HG03039 (cell line): ENCODE measurements around the gene DNAI2.

Experiments used
- ATAC-seq: cut with Tn5 transposase; IDR thresholded peaks from one replicate; pipeline ENCODE4 v1.9.1; 2021; ENCODE audit warnings: mild to moderate bottlenecking, moderate library complexity; ENCODE audit not compliant: unreplicated experiment

Gene DNAI2

DNA sequence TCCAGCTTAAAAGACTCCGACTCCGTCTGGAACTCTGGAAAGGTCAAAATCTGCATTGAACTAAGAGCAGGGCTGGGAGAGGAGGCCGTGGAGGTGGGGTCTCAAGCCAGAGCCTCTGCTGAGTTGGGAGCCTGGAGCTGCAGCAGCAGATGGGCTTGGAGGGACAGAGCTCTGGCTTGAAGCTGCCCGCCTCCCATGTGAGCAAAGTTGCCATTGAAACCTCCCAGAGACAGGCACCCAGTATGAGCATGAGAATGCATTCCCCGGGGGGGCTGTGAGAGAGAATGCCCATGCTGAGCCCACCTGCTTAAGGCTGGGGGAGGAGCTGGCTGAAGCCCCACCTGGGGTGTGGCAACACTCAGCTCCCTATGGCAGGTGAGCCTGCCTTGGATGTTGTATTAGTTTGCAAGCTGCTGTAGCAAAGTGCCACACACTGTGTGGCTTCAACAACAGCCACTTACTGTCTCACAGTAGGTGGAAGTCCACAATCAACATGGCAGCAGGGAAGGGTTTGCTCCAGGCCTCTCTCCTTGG is 61.6 kb downstream of the DNAI2 start:
- no peak for ATAC-seq

DNA sequence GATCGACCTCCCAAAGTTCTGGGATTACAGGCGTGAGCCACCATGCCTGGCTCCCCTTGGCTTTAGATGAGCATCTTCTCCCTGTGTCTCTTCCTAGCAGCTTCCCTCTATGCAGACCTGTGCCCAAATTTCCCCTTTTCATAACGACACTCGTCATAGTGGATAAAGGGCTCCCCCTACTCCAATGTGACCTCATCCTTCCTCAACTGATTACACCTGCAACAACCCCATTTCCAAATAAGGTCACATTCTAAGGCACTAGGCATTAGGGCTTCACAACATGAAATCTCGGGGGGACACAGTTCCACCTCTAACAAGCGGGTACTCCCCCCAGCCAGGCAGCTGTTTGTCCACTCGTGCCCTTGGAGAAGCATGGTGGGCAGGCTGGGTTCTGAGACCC is 62.3 kb downstream of the DNAI2 start:
- ATAC-seq, result no peak

DNA sequence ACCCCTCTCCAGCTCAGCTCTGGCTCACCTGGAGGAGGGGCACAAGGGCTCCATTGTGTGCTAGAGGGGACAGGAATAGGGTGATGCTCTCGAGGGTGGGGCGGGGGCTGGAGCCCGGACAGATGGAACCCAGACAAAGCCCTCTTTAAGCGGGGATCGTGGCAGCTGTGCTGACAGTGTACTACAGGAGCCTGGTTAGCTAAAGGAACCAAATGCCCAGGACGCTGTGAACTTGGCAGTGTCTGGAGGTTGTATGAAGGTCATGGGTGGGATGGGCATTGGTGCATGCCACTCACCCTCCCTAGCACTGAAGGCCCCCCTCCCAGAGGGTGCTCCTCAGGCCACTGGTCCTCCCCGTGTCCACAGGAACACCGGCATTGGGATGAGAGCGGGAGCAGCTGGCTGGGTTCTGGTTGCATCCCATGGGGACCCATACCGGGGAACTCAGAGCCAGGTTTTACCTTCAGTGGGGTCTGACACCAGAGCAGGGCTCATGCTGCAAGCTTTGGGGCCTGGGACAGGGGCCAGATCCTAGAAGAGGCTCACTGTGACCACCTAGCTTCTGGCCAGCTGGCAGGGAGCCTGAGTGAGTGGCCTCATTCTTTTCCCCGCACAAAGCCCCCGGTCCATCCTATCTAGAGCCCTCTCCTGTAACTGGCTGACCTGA is 63.9 kb downstream of the DNAI2 start:
- no peak for ATAC-seq

- no peak for ATAC-seq
These were observed 65.6 kb downstream of the DNAI2 start for GRCh38 chr17:74339537-74340195.

DNA sequence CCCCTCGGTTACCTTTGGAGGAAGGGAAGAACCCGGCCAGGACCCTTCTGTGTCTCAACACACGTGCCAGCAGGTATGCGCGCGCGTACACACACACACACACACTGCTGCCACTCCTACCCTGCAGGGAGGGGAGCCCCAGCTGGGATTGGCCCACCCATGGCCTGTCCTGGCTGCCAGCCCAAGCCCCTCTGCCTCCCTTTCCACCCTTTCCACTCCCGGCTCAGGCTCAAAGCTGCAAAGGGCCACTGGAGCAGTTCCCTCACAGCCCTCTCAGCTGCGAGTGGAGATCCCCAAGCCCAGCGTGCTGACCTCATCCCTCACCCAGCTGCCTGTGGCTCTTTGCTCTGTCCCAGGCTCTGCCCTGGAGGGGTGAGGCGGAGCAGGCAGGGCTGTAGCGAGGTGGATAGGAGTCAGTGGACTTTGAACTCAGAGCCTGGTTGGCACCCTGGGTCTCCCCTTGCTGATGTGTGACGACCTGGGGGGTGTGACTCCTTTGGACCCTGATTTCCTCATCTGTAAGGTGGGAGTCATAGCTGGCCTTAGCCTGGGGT is 66.5 kb downstream of the DNAI2 start:
- no peak for ATAC-seq

- no peak for ATAC-seq
These were observed 68.2 kb downstream of the DNAI2 start for GRCh38 chr17:74342224-74342623.

GRCh38 chr17:74343121-74343520 is 69.1 kb downstream of the DNAI2 start:
- ATAC-seq, result no peak

DNA sequence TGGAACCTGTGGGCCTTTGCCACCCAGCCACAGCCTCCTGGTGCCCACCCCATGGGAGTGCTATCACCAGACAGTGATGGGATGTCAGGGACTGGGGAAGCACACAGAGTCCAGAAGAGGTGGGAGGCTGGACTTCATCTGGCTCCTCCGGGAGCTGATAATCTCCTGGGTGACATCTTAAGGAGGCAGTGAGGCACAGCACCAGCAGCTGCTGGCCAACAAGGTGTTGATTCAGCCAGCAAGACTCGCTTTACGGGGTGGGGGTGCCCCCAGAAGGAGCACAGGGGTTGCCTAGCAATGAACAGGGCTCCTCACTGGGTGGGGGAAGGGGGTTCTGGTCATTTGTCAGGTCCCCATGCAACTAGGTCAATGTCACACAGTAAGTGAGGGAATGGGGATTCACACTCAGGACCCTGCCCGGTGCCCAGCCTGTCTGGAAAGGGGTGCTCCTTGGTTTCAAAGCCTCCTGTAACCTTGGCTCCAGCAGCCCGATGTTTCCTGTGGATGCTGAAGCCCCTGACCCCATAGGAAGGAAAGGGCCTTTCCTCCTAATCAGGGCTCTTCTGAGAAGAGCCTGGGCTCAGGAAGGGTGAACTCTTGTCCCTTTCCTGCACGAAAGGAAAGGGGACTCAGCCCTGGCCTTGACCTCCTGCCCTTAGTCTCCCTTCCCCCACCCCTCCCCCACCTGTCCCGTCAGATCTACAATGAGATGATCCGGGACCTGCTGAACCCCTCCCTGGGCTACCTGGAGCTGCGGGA is 69.7 kb downstream of the DNAI2 start:
- no peak for ATAC-seq

DNA sequence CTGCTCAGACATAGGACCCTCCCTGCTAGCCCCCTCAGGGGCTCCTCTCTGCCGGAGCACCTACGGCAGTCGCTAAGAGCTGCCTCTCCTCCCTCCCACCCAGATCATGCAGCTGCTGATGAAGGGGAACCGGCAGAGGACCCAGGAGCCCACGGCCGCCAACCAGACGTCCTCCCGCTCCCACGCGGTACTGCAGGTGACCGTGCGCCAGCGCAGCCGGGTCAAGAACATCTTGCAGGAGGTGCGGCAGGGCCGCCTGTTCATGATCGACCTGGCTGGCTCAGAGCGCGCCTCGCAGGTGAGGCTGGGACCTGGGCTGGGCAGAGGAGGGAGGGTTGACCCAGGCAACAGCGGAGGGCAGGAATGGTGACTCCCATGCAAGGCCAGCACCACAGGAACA is 70.6 kb downstream of the DNAI2 start:
- ATAC-seq, result no peak

GRCh38 chr17:74345433-74346241 is 71.6 kb downstream of the DNAI2 start:
- ATAC-seq, result no peak

DNA sequence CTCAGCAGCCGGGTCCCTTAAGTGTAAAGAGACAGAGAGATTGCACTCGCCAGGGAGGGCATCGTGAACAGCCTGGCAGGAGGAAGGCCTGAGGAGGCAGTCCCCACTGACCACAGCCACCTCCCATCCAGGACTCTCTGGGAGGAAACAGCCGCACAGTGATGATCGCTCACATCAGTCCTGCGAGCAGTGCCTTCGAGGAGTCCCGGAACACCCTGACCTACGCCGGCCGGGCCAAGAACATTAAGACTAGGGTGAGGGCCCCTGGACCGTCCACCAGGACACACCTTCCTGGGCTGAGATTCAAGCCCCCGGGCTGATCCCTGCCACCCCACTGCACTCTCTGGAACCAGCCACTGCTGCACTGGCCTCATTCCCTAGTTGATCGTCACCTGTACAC is 73.6 kb downstream of the DNAI2 start:
- ATAC-seq, result no peak

GRCh38 chr17:74349120-74349519 is 75.1 kb downstream of the DNAI2 start:
- ATAC-seq, result no peak

DNA sequence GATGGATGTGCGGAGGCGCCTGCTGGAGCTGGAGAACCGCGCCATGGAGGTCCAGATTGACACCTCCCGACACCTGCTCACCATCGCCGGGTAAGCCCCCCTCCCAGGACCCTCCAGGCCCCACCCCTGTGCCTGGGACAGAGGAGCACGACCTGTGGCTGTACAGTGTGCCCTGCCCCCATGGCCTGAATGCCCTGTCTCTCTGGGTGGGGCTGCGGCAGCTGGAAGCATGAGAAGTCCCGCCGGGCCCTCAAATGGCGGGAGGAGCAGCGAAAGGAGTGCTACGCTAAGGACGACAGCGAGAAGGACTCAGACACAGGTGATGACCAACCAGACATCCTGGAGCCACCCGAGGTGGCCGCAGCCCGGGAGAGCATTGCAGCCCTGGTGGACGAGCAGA is 76.5 kb downstream of the DNAI2 start:
- ATAC-seq, result no peak

DNA sequence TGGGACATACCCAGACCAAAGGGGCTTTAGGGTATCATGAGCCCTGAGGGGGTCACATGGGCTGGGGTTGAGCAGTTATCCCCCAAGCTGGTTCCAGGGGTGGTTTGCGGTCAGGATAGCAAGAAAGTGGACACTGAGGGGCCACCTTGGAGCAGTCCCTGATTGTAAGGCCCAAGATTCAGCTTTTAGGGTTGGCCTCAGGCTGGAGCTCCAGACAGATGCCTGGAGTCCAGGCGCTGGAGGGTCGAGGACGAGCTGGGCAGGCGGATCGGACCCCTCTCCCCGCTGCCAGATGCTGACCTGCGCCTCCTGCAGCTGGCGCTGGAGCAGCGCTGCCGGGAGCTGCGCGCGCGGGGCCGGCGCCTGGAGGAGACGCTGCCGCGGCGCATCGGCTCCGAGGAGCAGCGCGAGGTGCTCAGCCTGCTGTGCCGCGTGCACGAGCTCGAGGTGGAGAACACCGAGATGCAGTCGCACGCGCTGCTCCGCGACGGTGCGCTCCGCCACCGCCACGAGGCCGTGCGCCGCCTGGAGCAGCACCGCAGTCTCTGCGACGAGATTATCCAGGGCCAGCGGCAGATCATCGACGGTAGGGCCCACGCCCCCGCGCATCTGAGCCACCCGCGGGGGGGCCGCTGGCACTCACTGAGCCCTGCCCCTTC is 77.6 kb downstream of the DNAI2 start:
- ATAC-seq, result no peak

DNA sequence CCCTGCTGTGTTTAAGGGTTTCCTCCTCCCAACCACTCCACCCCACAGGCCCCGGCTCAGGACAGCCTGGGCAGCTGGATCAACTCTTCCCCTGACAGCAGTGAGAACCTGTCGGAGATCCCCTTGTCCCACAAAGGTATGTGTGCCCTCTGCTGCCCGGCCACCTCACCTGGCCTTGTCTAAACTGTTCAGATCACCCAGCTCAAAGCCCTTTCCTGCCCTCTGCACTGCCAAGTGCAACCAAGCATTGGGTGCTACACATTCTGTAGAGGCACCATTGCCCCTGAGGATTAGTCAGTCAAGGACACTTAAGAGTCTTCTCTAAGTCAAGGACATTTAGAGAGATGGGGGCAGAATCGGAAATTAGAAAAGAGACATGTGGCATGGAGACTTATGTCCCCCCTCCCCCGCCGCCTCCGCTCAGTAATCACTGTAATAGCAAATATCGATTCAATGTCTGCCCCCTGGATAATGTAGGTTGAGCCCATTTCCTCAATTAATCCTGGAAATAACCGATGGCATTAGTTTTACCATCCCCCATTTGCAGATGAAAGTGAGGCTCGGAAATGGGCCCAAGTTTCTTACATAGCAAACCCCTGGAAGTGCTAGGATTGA is 79.5 kb downstream of the DNAI2 start:
- ATAC-seq, result no peak

GRCh38 chr17:74354123-74354522 is 80.1 kb downstream of the DNAI2 start:
- no peak for ATAC-seq

GRCh38 chr17:74354561-74354960 is 80.5 kb downstream of the DNAI2 start:
- ATAC-seq, result no peak

DNA sequence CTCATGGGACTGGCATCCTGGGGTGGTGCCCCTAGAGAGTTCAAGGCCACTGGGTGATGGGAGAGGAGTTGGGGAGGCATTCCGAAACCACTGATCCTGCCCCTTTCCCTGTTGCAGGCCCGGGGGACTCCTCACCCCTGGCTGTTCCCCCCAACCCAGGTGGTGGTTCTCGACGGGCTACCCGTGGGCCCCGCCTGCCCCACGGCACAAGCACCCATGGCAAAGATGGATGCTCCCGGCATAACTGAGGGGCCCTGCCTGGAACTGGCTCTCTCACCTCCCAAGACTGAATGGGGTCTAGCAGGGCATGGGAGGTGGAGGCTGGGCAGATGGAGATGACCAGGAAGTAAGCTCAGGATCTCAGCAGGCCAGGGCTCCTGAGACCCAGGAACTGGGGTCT is 81.0 kb downstream of the DNAI2 start:
- no peak for ATAC-seq

- ATAC-seq, result no peak
These were observed 82.8 kb downstream of the DNAI2 start for GRCh38 chr17:74356646-74357465.
